GM12878 (cell line): Measurements from ENCODE around the gene PPOX. TPM values are rescaled to one million over a fixed set of nuclear protein-coding genes. Genes with fewer than 3 reads are reported as not detected.

Source experiments
- CBFB ChIP-seq: IDR thresholded peaks from 2 replicates; pipeline ENCODE4 v1.6.1; 2016; ENCODE audit warnings: antibody characterized with exemption, low read depth
- EED ChIP-seq: sonication (generic); IDR thresholded peaks from 2 replicates; pipeline ENCODE4 v1.6.1; 2016; ENCODE audit warnings: antibody characterized with exemption, low read depth
- FOS ChIP-seq: IDR thresholded peaks from 3 replicates; pipeline ENCODE4 v1.6.1; 2011; ENCODE audit warnings: borderline replicate concordance; ENCODE audit not compliant: insufficient read length; ENCODE audit errors: extremely low read depth
- GABPA ChIP-seq: IDR thresholded peaks from 2 replicates; pipeline ENCODE4 v1.6.1; 2014; ENCODE audit warnings: antibody characterized with exemption, low read depth, mild to moderate bottlenecking, inconsistent platforms
- HDAC2 ChIP-seq: fragments of 200-600 bp; sonication (generic); IDR thresholded peaks from 2 replicates; pipeline ENCODE4 v1.6.1; 2017
- HDGF ChIP-seq: fragments of 450-650 bp; IDR thresholded peaks from 2 replicates; pipeline ENCODE4 v1.6.1; 2016; ENCODE audit warnings: antibody characterized with exemption
- KDM1A ChIP-seq: fragments of 200-600 bp; sonication (generic); IDR thresholded peaks from 2 replicates; pipeline ENCODE4 v1.6.1; 2016; ENCODE audit warnings: borderline replicate concordance
- LARP7 ChIP-seq: fragments of 450-650 bp; IDR thresholded peaks from 2 replicates; pipeline ENCODE4 v1.6.1; 2017; ENCODE audit warnings: mild to moderate bottlenecking
- MYC ChIP-seq: IDR thresholded peaks from 2 replicates; pipeline ENCODE4 v1.6.1; 2011; ENCODE audit warnings: mild to moderate bottlenecking, low read length, moderate library complexity, inconsistent platforms; ENCODE audit not compliant: insufficient read depth, insufficient replicate concordance, insufficient read length, severe bottlenecking
- NFYB ChIP-seq: IDR thresholded peaks from 2 replicates; pipeline ENCODE4 v1.6.1; 2011; ENCODE audit warnings: low read depth, mild to moderate bottlenecking, low read length, improper control_type of control experiment, moderate library complexity; ENCODE audit not compliant: insufficient read depth
- POLR2AphosphoS2 ChIP-seq: IDR thresholded peaks from 2 replicates; pipeline ENCODE4 v1.6.1; 2011; ENCODE audit warnings: low read depth, mild to moderate bottlenecking, low read length, improper control_type of control experiment, moderate library complexity
- POLR2AphosphoS5 ChIP-seq: IDR thresholded peaks from 2 replicates; pipeline ENCODE4 v1.6.1; 2011; ENCODE audit warnings: mild to moderate bottlenecking, low read length, inconsistent platforms
- RBBP5 ChIP-seq: fragments of 200-600 bp; sonication (generic); conservative IDR thresholded peaks from 2 replicates; pipeline ENCODE4 v1.6.1; 2016
- RCOR1 ChIP-seq: conservative IDR thresholded peaks from 2 replicates; pipeline ENCODE4 v1.6.1; 2012; ENCODE audit warnings: low read depth, low read length, improper control_type of control experiment
- RELB ChIP-seq: fragments of 450-650 bp; IDR thresholded peaks from 2 replicates; pipeline ENCODE4 v1.6.1; 2017; ENCODE audit warnings: low read depth, mild to moderate bottlenecking, moderate library complexity
- SMAD5 ChIP-seq: IDR thresholded peaks from 2 replicates; pipeline ENCODE4 v1.6.1; 2016; ENCODE audit warnings: antibody characterized with exemption, low read depth
- SUPT20H ChIP-seq: IDR thresholded peaks from 2 replicates; pipeline ENCODE4 v1.6.1; 2011; ENCODE audit warnings: low read depth, mild to moderate bottlenecking, low read length, moderate library complexity, borderline replicate concordance; ENCODE audit not compliant: control insufficient read depth
- TAF1 ChIP-seq: IDR thresholded peaks from 2 replicates; pipeline ENCODE4 v1.6.1; 2011; ENCODE audit warnings: mild to moderate bottlenecking, low read depth, low read length, borderline replicate concordance
- TBL1XR1 ChIP-seq: IDR thresholded peaks from 2 replicates; pipeline ENCODE4 v1.6.1; 2012; ENCODE audit warnings: low read depth, low read length, improper control_type of control experiment
- USF2 ChIP-seq: IDR thresholded peaks from 2 replicates; pipeline ENCODE4 v1.6.1; 2011; ENCODE audit warnings: low read depth, low read length, improper control_type of control experiment, borderline replicate concordance
- YBX1 ChIP-seq: fragments of 450-650 bp; IDR thresholded peaks from 2 replicates; pipeline ENCODE4 v1.6.1; 2016; ENCODE audit warnings: antibody characterized with exemption
- ZNF24 ChIP-seq: fragments of 450-650 bp; IDR thresholded peaks from 2 replicates; pipeline ENCODE4 v1.6.1; 2017; ENCODE audit warnings: antibody characterized with exemption, mild to moderate bottlenecking
- polyA plus RNA-seq, 11 experiments: library from polyadenylated mRNA; depleted of rRNA in 4 of 11; unstranded in 6 of 11; stranded (reverse) in 5 of 11; fragments of >200 nt; fragmentation: Nextera tagmentation in 4 of 11; fragmentation: Illumina TruSeq in 1 of 11; extraction: Ambion mirVana in 4 of 11; extraction: Trizol in 1 of 11; gene quantifications; 1 replicate in 1 of 11; 2 replicates in 10 of 11; pipeline versions ENCODE4 v1.2.1 to v1.2.3, GENCODE V29; 2011 to 2016; ENCODE audit warnings: inconsistent platforms in 2 of 11, missing spikeins in 2 of 11, low read depth in 1 of 11
- total RNA-seq, 4 experiments: library from RNA; depleted of rRNA in 3 of 4; stranded (reverse); fragments of >200 nt in 3 of 4; fragmentation: Illumina TruSeq in 1 of 4; extraction: Trizol in 1 of 4; gene quantifications; 2 replicates each; pipeline versions ENCODE4 v1.2.1 to v1.2.3, GENCODE V29; 2013 to 2021
- TF ChIP-seq, protein P1 (sequence below): IDR thresholded peaks from 2 replicates; pipeline ENCODE4 v1.6.1; 2012; ENCODE audit warnings: low read depth, low read length, improper control_type of control experiment
- TF ChIP-seq, protein P2 (sequence below): IDR thresholded peaks from 2 replicates; pipeline ENCODE4 v1.6.1; 2011; ENCODE audit warnings: borderline replicate concordance, low read depth, mild to moderate bottlenecking, moderate library complexity, mixed read lengths, low read length; ENCODE audit not compliant: insufficient read depth; ENCODE audit errors: extremely low read length

PPOX gene
- total and polyA plus RNA-seq, 10 of the 15 experiments (the other 5 are each of a cell fraction or from before 2014, with no cell fraction given) = 8.9 to 31.5 (median 20.3) TPM

GRCh38 chr1:161117759-161118581, 48.3 kb upstream of the PPOX start, which contains the start of the genes NIT1 and PFDN2 (continued):
- TF ChIP-seq YBX1 (no peak), TAF1 (peak; percentile 94), HDAC2 (no peak), LARP7 (peak; percentile 69; the same call in 1 of the 2 replicates), HDGF (0 out of 2 replicates have a peak, but pooled peaks have one; percentile 68), RELB (0 out of 2 replicates have a peak, but pooled peaks have one; percentile 74), EED (no peak), FOS (no peak), RCOR1 (no peak), TBL1XR1 (peak; percentile 49; the same call in 1 of the 2 replicates), CBFB (0 out of 2 replicates have a peak, but pooled peaks have one; percentile 44), MYC (peak; percentile 39), POLR2AphosphoS2 (peak; percentile 79; the same call in 1 of the 2 replicates), KDM1A (no peak), SMAD5 (0 out of 2 replicates have a peak, but pooled peaks have one; percentile 59), RBBP5 (no peak), SUPT20H (no peak), POLR2AphosphoS5 (peak; percentile 92), ZNF24 (no peak), USF2 (no peak), GABPA (peak; percentile 86), NFYB (no peak)
- TF ChIP-seq, protein P1, sequence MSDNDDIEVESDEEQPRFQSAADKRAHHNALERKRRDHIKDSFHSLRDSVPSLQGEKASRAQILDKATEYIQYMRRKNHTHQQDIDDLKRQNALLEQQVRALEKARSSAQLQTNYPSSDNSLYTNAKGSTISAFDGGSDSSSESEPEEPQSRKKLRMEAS = no peak
- TF ChIP-seq, protein P2, sequence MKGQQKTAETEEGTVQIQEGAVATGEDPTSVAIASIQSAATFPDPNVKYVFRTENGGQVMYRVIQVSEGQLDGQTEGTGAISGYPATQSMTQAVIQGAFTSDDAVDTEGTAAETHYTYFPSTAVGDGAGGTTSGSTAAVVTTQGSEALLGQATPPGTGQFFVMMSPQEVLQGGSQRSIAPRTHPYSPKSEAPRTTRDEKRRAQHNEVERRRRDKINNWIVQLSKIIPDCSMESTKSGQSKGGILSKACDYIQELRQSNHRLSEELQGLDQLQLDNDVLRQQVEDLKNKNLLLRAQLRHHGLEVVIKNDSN = no peak
